C4-2B (cell line): ENCODE data around the gene PAIP2.
A peak's percentile ranks its signal among the peaks of the same experiment; 100 is the strongest.

Experiments
- H3K27ac ChIP-seq: fragments of 450-650 bp; 2 replicates; pipeline ENCODE4 v1.5.1; 2017
- CTCF ChIP-seq: fragments of 450-650 bp; conservative IDR thresholded peaks from 2 replicates; pipeline ENCODE4 v1.5.1; 2017; ENCODE audit warnings: mild to moderate bottlenecking
- ZFX ChIP-seq: fragments of 450-650 bp; IDR thresholded peaks from 2 replicates; pipeline ENCODE4 v1.6.1; 2017

The PAIP2 gene

GRCh38 chr5:139374909-139375308, 33.3 kb downstream of the PAIP2 start:
- no peak for TF ChIP-seq ZFX
- no peak for TF ChIP-seq CTCF
- H3K27ac ChIP-seq, result peak overlapping the region; percentile 84

GRCh38 chr5:139376364-139376763, 34.7 kb downstream of the PAIP2 start:
- no peak for TF ChIP-seq ZFX
- TF ChIP-seq CTCF, result no peak

GRCh38 chr5:139377226-139377625, 35.6 kb downstream of the PAIP2 start:
- H3K27ac ChIP-seq, result no peak overlapping the region
- TF ChIP-seq ZFX (no peak), CTCF (no peak)

More at GRCh38 chr5:139376364-139376763, 34.7 kb downstream of the PAIP2 start:
- H3K27ac ChIP-seq, result no peak overlapping the region

- H3K27ac ChIP-seq, result no peak overlapping the region
- TF ChIP-seq ZFX, result no peak
These were observed 36.6 kb downstream of the PAIP2 start for GRCh38 chr5:139378101-139378825.

- TF ChIP-seq CTCF, result no peak
- no peak for TF ChIP-seq ZFX
- no peak overlapping the region for H3K27ac ChIP-seq
These were observed 37.3 kb downstream of the PAIP2 start for GRCh38 chr5:139378941-139379361.

- TF ChIP-seq ZFX (no peak), CTCF (no peak)
- H3K27ac ChIP-seq, result no peak overlapping the region
These were observed 38.2 kb downstream of the PAIP2 start for GRCh38 chr5:139379626-139380449.

- peak overlapping the region; percentile 13 for H3K27ac ChIP-seq
- TF ChIP-seq CTCF, result no peak
- no peak for TF ChIP-seq ZFX
These were observed 40.4 kb downstream of the PAIP2 start for GRCh38 chr5:139381837-139382761.
